ENCODE data around the gene TNF.

The TNF gene

GRCh38 chr6:31575335-31575901 lies at the start of gene TNF:
Gene TNF (plus strand): TSS chr6:31575565. CDS start chr6:31575742, 177 bp downstream.
- DNase-seq, result peak; percentile 96

GRCh38 chr6:31525932-31526591 lies 49.3 kb upstream of the TNF start:
- DNase-seq, result no peak

- DNase-seq, result no peak
Measured at GRCh38 chr6:31528307-31528777, 47.0 kb upstream of the TNF start.

- no peak for DNase-seq
Measured at GRCh38 chr6:31528821-31529328, 46.5 kb upstream of the TNF start, which contains the start of gene MCCD1. Gene MCCD1 (plus strand): TSS chr6:31528962. CDS start chr6:31529015, 53 bp downstream.

GRCh38 chr6:31529329-31530150 lies 45.8 kb upstream of the TNF start:
- no peak for DNase-seq

GRCh38 chr6:31530659-31531058 lies 44.7 kb upstream of the TNF start:
- no peak for DNase-seq

GRCh38 chr6:31531162-31531561 lies 44.2 kb upstream of the TNF start:
- no peak for DNase-seq

GRCh38 chr6:31531771-31532643 lies 43.4 kb upstream of the TNF start:
- no peak for DNase-seq

GRCh38 chr6:31532644-31533454 lies 42.5 kb upstream of the TNF start:
- no peak for DNase-seq

GRCh38 chr6:31533455-31533841 lies 41.9 kb upstream of the TNF start:
- peak; percentile 25 for DNase-seq

- DNase-seq, result no peak
Measured at GRCh38 chr6:31534011-31534410, 41.4 kb upstream of the TNF start.

- no peak for DNase-seq
Measured at GRCh38 chr6:31534521-31535040, 40.8 kb upstream of the TNF start.

GRCh38 chr6:31535538-31536324 lies 39.6 kb upstream of the TNF start:
- DNase-seq, result no peak

- no peak for DNase-seq
Measured at GRCh38 chr6:31538805-31539400, 36.5 kb upstream of the TNF start.

GRCh38 chr6:31540640-31541039 lies 34.7 kb upstream of the TNF start:
- no peak for DNase-seq

GRCh38 chr6:31541059-31541657 lies 34.2 kb upstream of the TNF start:
- peak; percentile 74 for DNase-seq

GRCh38 chr6:31541658-31542521 lies 33.5 kb upstream of the TNF start, which contains the start of gene DDX39B:
Gene DDX39B (minus strand): TSS chr6:31542003. CDS start chr6:31540532, 1,471 bp downstream.
- peak; percentile 97 for DNase-seq

- DNase-seq, result no peak
Measured at GRCh38 chr6:31543639-31544038, 31.7 kb upstream of the TNF start.

GRCh38 chr6:31544676-31545075 lies 30.7 kb upstream of the TNF start:
- DNase-seq, result no peak
